Panc1 (cell line): ENCODE measurements around the gene SETD7.

Source experiments
- POLR2AphosphoS5 ChIP-seq: IDR thresholded peaks from 2 replicates; pipeline ENCODE4 v1.6.1; 2012; ENCODE audit warnings: mild to moderate bottlenecking, low read depth, low read length, moderate library complexity
- SIN3A ChIP-seq: IDR thresholded peaks from 2 replicates; pipeline ENCODE4 v1.6.1; 2012; ENCODE audit warnings: low read depth, mild to moderate bottlenecking, low read length, moderate library complexity, borderline replicate concordance; ENCODE audit not compliant: insufficient read depth
- TCF7L2 ChIP-seq: IDR thresholded peaks from 2 replicates; pipeline ENCODE4 v1.6.1; 2011; ENCODE audit warnings: mild to moderate bottlenecking, low read depth, low read length, inconsistent platforms
- TF ChIP-seq, protein P1 (sequence below): fragments of 450-650 bp; IDR thresholded peaks from 2 replicates; pipeline ENCODE4 v1.5.1; 2017; ENCODE audit warnings: mild to moderate bottlenecking
- TF ChIP-seq, protein P2 (sequence below), 2 experiments: IDR thresholded peaks; 2 replicates each; pipeline ENCODE4 v1.6.1; 2011 to 2012; ENCODE audit warnings: low read depth in 2 of 2, control low read depth in 1 of 2, low read length in 1 of 2, mild to moderate bottlenecking in 1 of 2, moderate library complexity in 1 of 2; ENCODE audit not compliant: insufficient read depth in 1 of 2

- TF ChIP-seq, protein P1, sequence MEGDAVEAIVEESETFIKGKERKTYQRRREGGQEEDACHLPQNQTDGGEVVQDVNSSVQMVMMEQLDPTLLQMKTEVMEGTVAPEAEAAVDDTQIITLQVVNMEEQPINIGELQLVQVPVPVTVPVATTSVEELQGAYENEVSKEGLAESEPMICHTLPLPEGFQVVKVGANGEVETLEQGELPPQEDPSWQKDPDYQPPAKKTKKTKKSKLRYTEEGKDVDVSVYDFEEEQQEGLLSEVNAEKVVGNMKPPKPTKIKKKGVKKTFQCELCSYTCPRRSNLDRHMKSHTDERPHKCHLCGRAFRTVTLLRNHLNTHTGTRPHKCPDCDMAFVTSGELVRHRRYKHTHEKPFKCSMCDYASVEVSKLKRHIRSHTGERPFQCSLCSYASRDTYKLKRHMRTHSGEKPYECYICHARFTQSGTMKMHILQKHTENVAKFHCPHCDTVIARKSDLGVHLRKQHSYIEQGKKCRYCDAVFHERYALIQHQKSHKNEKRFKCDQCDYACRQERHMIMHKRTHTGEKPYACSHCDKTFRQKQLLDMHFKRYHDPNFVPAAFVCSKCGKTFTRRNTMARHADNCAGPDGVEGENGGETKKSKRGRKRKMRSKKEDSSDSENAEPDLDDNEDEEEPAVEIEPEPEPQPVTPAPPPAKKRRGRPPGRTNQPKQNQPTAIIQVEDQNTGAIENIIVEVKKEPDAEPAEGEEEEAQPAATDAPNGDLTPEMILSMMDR: peak; percentile 67
- TF ChIP-seq TCF7L2: no peak
- TF ChIP-seq POLR2AphosphoS5: no peak
- no peak for TF ChIP-seq SIN3A
- TF ChIP-seq, protein P2, sequence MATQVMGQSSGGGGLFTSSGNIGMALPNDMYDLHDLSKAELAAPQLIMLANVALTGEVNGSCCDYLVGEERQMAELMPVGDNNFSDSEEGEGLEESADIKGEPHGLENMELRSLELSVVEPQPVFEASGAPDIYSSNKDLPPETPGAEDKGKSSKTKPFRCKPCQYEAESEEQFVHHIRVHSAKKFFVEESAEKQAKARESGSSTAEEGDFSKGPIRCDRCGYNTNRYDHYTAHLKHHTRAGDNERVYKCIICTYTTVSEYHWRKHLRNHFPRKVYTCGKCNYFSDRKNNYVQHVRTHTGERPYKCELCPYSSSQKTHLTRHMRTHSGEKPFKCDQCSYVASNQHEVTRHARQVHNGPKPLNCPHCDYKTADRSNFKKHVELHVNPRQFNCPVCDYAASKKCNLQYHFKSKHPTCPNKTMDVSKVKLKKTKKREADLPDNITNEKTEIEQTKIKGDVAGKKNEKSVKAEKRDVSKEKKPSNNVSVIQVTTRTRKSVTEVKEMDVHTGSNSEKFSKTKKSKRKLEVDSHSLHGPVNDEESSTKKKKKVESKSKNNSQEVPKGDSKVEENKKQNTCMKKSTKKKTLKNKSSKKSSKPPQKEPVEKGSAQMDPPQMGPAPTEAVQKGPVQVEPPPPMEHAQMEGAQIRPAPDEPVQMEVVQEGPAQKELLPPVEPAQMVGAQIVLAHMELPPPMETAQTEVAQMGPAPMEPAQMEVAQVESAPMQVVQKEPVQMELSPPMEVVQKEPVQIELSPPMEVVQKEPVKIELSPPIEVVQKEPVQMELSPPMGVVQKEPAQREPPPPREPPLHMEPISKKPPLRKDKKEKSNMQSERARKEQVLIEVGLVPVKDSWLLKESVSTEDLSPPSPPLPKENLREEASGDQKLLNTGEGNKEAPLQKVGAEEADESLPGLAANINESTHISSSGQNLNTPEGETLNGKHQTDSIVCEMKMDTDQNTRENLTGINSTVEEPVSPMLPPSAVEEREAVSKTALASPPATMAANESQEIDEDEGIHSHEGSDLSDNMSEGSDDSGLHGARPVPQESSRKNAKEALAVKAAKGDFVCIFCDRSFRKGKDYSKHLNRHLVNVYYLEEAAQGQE (IDR thresholded peaks at IDR 0.05; ENCODE audit: insufficient read depth in 1 of 2, low read depth in 2 of 2, low read length in 1 of 2): no peak
Measured at GRCh38 chr4:139603576-139604410, 47.8 kb upstream of the SETD7 start.
